HepG2 (cell line): ENCODE measurements around the gene ATAD3C. TPM values are rescaled to one million over a fixed set of nuclear protein-coding genes. Genes with fewer than 3 reads are reported as not detected.

Experiments used
- BHLHE40 ChIP-seq: IDR thresholded peaks from 2 replicates; pipeline ENCODE4 v1.6.1; 2011; ENCODE audit warnings: low read length, improper control_type of control experiment
- ETS1 ChIP-seq: sonication (generic); formaldehyde crosslinking; IDR thresholded peaks from 2 replicates; pipeline ENCODE4 v1.4.0; 2020; ENCODE audit warnings: missing genetic modification reagents
- FOXJ3 ChIP-seq: sonication (generic); formaldehyde crosslinking; IDR thresholded peaks from 2 replicates; pipeline ENCODE4 v1.4.0; 2020; ENCODE audit warnings: missing genetic modification reagents, mild to moderate bottlenecking, borderline replicate concordance
- HDAC2 ChIP-seq: sonication (generic); formaldehyde crosslinking; IDR thresholded peaks from 2 replicates; pipeline ENCODE4 v1.4.0; 2020; ENCODE audit warnings: missing genetic modification reagents
- IRF1 ChIP-seq: sonication (generic); formaldehyde crosslinking; IDR thresholded peaks from 2 replicates; pipeline ENCODE4 v1.4.0; 2020; ENCODE audit warnings: low read depth, mild to moderate bottlenecking, missing genetic modification reagents
- IRF9 ChIP-seq: sonication (generic); formaldehyde crosslinking; IDR thresholded peaks from 2 replicates; pipeline ENCODE4 v1.8.0; 2022; ENCODE audit warnings: missing genetic modification reagents, mild to moderate bottlenecking, borderline replicate concordance
- KLF6 ChIP-seq: IDR thresholded peaks from 2 replicates; pipeline ENCODE4 v1.8.0; 2016; ENCODE audit warnings: missing biosample characterization, missing genetic modification reagents
- MAFG ChIP-seq: sonication (generic); formaldehyde crosslinking; IDR thresholded peaks from 2 replicates; pipeline ENCODE4 v1.5.1; 2020; ENCODE audit warnings: mild to moderate bottlenecking, missing genetic modification reagents
- MED8 ChIP-seq: sonication (generic); formaldehyde crosslinking; IDR thresholded peaks from 2 replicates; pipeline ENCODE4 v1.8.1; 2023; ENCODE audit warnings: mild to moderate bottlenecking, missing genetic modification reagents; ENCODE audit not compliant: insufficient replicate concordance
- MLLT10 ChIP-seq: sonication (generic); formaldehyde crosslinking; IDR thresholded peaks from 2 replicates; pipeline ENCODE4 v1.4.0; 2020; ENCODE audit warnings: missing genetic modification reagents
- PATZ1 ChIP-seq: sonication (generic); formaldehyde crosslinking; IDR thresholded peaks from 2 replicates; pipeline ENCODE4 v1.4.0; 2020; ENCODE audit warnings: missing genetic modification reagents
- SP2 ChIP-seq: sonication (generic); formaldehyde crosslinking; IDR thresholded peaks from 2 replicates; pipeline ENCODE4 v1.5.1; 2020; ENCODE audit warnings: mild to moderate bottlenecking, missing genetic modification reagents
- SPEN ChIP-seq: sonication (generic); formaldehyde crosslinking; IDR thresholded peaks from 2 replicates; pipeline ENCODE4 v1.5.1; 2020; ENCODE audit warnings: low read depth, mild to moderate bottlenecking, missing genetic modification reagents
- STAT6 ChIP-seq: sonication (generic); formaldehyde crosslinking; IDR thresholded peaks from 2 replicates; pipeline ENCODE4 v1.4.0; 2020; ENCODE audit warnings: missing genetic modification reagents, mild to moderate bottlenecking, borderline replicate concordance
- TEF ChIP-seq: sonication (generic); formaldehyde crosslinking; IDR thresholded peaks from 2 replicates; pipeline ENCODE4 v1.5.0; 2020; ENCODE audit warnings: missing genetic modification reagents
- YEATS2 ChIP-seq: sonication (generic); formaldehyde crosslinking; IDR thresholded peaks from 2 replicates; pipeline ENCODE4 v1.4.0; 2020; ENCODE audit warnings: missing genetic modification reagents, borderline replicate concordance
- ZMAT5 ChIP-seq: sonication (generic); formaldehyde crosslinking; IDR thresholded peaks from 2 replicates; pipeline ENCODE4 v1.5.0; 2020; ENCODE audit warnings: mild to moderate bottlenecking, low read depth, missing genetic modification reagents, borderline replicate concordance
- ZNF564 ChIP-seq: sonication (generic); formaldehyde crosslinking; IDR thresholded peaks from 2 replicates; pipeline ENCODE4 v1.8.1; 2023; ENCODE audit warnings: mild to moderate bottlenecking, missing genetic modification reagents
- ZNF576 ChIP-seq: sonication (generic); formaldehyde crosslinking; IDR thresholded peaks from 2 replicates; pipeline ENCODE4 v1.4.0; 2020; ENCODE audit warnings: mild to moderate bottlenecking, missing genetic modification reagents
- ZSCAN9 ChIP-seq: IDR thresholded peaks from 2 replicates; pipeline ENCODE4 v1.6.1; 2016; ENCODE audit warnings: borderline replicate concordance
- polyA plus RNA-seq, 8 experiments: library from polyadenylated mRNA; depleted of rRNA in 3 of 8; stranded (reverse) in 7 of 8; unstranded in 1 of 8; fragments of >200 nt; fragmentation: Illumina TruSeq in 4 of 8; extraction: Trizol in 4 of 8; gene quantifications; 2 replicates each; pipeline versions ENCODE4 v1.2.1 to v1.2.3, GENCODE V29; 2011 to 2016; ENCODE audit warnings: low read depth in 4 of 8, missing spikeins in 1 of 8, mixed read lengths in 1 of 8; ENCODE audit not compliant: insufficient read depth in 1 of 8
- total RNA-seq, 5 experiments: library from RNA; depleted of rRNA; stranded (reverse); fragments of >200 nt; fragmentation: Illumina TruSeq; extraction: Trizol; gene quantifications; 2 replicates each; pipeline ENCODE4 v1.2.3, GENCODE V29; 2016; ENCODE audit warnings: low read depth in 1 of 5

ATAD3C gene
- total and polyA plus RNA-seq, 2 of the 13 experiments (the other 11 are each of a cell fraction or from before 2014, with no cell fraction given): 2.4 to 3.2 TPM

- TF ChIP-seq ZMAT5 (CRISPR knock-in tag): no peak
- peak; percentile 65; the same call in 1 of the 2 replicates for TF ChIP-seq YEATS2
- peak; percentile 96 for TF ChIP-seq PATZ1
- no peak; the same call in 1 of the 2 replicates for TF ChIP-seq ETS1 (CRISPR knock-in tag)
- TF ChIP-seq TEF (CRISPR knock-in tag): no peak
- peak; percentile 82; the same call in 1 of the 2 replicates for TF ChIP-seq SPEN
- TF ChIP-seq KLF6 (CRISPR knock-in tag): peak; percentile 79; the same call in 1 of the 2 replicates
- TF ChIP-seq IRF9 (CRISPR knock-in tag): peak; percentile 59; the same call in 1 of the 2 replicates
- peak; percentile 76; the same call in 1 of the 2 replicates for TF ChIP-seq ZNF564 (CRISPR knock-in tag)
- peak; percentile 69; the same call in 1 of the 2 replicates for TF ChIP-seq HDAC2 (CRISPR knock-in tag)
- TF ChIP-seq STAT6 (CRISPR knock-in tag): no peak; the same call in 1 of the 2 replicates
- TF ChIP-seq IRF1 (CRISPR knock-in tag): no peak
- no peak for TF ChIP-seq MLLT10
- no peak for TF ChIP-seq ZSCAN9 (CRISPR knock-in tag)
- no peak for TF ChIP-seq BHLHE40
- TF ChIP-seq ZNF576: no peak
- TF ChIP-seq SP2: peak; percentile 29; the same call in 1 of the 2 replicates
- no peak for TF ChIP-seq MAFG
- no peak; the same call in 1 of the 2 replicates for TF ChIP-seq FOXJ3 (CRISPR knock-in tag)
- no peak for TF ChIP-seq MED8
These were observed 17.6 kb upstream of the ATAD3C start (continued) for GRCh38 chr1:1431845-1432273.
